Stimulated activated memory B cell treated with anti-CD40 and anti-IgM and Interleukin-4, amounts not matched to agents 10 μg/mL and 1 μg/mL and 100 μg/mL, for 72 hours (primary cell): ENCODE data around the gene GRIK4.

ENCODE experiments used
- ATAC-seq: fragments of 150-1000 bp; cut with Tn5 transposase; 2 replicates; pipeline ENCODE4 v1.10.0; 2021
- H3K27ac Mint-ChIP-seq: one replicate; pipeline ENCODE4 v1.8.0; 2022; ENCODE audit warnings: mild to moderate bottlenecking, mixed read lengths
- H3K27me3 Mint-ChIP-seq: one replicate; pipeline ENCODE4 v1.8.0; 2022; ENCODE audit warnings: mixed read lengths
- H3K36me3 Mint-ChIP-seq: one replicate; pipeline ENCODE4 v1.8.0; 2022; ENCODE audit warnings: mixed read lengths
- H3K4me1 Mint-ChIP-seq: one replicate; pipeline ENCODE4 v1.8.0; 2022; ENCODE audit warnings: mixed read lengths
- H3K4me3 Mint-ChIP-seq: one replicate; pipeline ENCODE4 v1.8.0; 2022; ENCODE audit warnings: mild to moderate bottlenecking, moderate library complexity, mixed read lengths
- H3K9me3 Mint-ChIP-seq: one replicate; pipeline ENCODE4 v1.8.0; 2022; ENCODE audit warnings: mixed read lengths

The GRIK4 gene

DNA sequence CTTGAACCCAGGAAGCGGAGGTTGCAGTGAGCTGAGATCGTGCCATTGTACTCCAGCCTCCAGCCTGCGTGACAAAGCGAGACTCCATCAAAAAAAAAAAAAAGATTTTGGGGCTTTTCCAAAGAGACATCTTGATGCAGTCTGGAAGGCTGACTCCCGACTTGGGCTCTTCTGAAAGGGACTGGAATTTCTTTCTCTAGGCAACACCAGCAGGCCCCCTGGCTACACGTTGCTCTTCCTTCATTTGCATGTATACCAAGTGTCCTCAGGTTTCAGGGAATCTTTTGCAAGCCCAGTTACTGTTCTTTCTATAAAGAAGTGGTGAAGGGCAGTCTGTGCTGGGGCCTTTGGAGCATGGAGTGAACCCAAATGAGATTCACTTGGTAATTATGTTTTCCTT, 211.0 kb downstream of the GRIK4 start:
- Mint-ChIP-seq H3K27me3 (peaks cover 20% of the 10 kb centered on the region), H3K27ac (no peak overlapping the region)
- no peak for ATAC-seq

GRCh38 chr11:120723751-120724150, 212.2 kb downstream of the GRIK4 start:
- H3K36me3 Mint-ChIP-seq = no peaks in the 10 kb centered on the region
- no peak overlapping the region for H3K4me3 Mint-ChIP-seq
- H3K9me3 Mint-ChIP-seq = peaks cover 6% of the 10 kb centered on the region
- ATAC-seq = no peak
- peaks cover 20% of the 10 kb centered on the region for H3K27me3 Mint-ChIP-seq
- no peaks in the 10 kb centered on the region for H3K4me1 Mint-ChIP-seq
- H3K27ac Mint-ChIP-seq = no peak overlapping the region

More for the DNA sequence above, 211.0 kb downstream of the GRIK4 start:
- H3K36me3 Mint-ChIP-seq = no peaks in the 10 kb centered on the region
- peaks cover 2% of the 10 kb centered on the region for H3K9me3 Mint-ChIP-seq
- no peak overlapping the region for H3K4me3 Mint-ChIP-seq
- H3K4me1 Mint-ChIP-seq = no peaks in the 10 kb centered on the region

- Mint-ChIP-seq H3K4me3 (no peak overlapping the region), H3K9me3 (peaks cover 11% of the 10 kb centered on the region), H3K36me3 (no peaks in the 10 kb centered on the region), H3K4me1 (no peaks in the 10 kb centered on the region), H3K27me3 (peaks cover 14% of the 10 kb centered on the region), H3K27ac (no peak overlapping the region)
- ATAC-seq = no peak
Measured at GRCh38 chr11:120727752-120728151, 216.2 kb downstream of the GRIK4 start.

- no peaks in the 10 kb centered on the region for H3K4me1 Mint-ChIP-seq
- H3K27me3 Mint-ChIP-seq = peaks cover 44% of the 10 kb centered on the region
- ATAC-seq = no peak
- H3K9me3 Mint-ChIP-seq = peaks cover 5% of the 10 kb centered on the region
- H3K4me3 Mint-ChIP-seq = no peak overlapping the region
- H3K27ac Mint-ChIP-seq = no peak overlapping the region
- no peaks in the 10 kb centered on the region for H3K36me3 Mint-ChIP-seq
Measured at GRCh38 chr11:120735035-120735434, 223.5 kb downstream of the GRIK4 start.

- Mint-ChIP-seq H3K4me3 (no peak overlapping the region), H3K27ac (no peak overlapping the region), H3K36me3 (no peaks in the 10 kb centered on the region), H3K9me3 (no peaks in the 10 kb centered on the region), H3K27me3 (peaks cover 29% of the 10 kb centered on the region), H3K4me1 (no peaks in the 10 kb centered on the region)
- ATAC-seq = no peak
Measured at GRCh38 chr11:120738516-120739046, 227.0 kb downstream of the GRIK4 start.

GRCh38 chr11:120739780-120740179, 228.2 kb downstream of the GRIK4 start:
- H3K4me3 Mint-ChIP-seq = no peak overlapping the region
- H3K4me1 Mint-ChIP-seq = no peaks in the 10 kb centered on the region
- no peak for ATAC-seq
- no peak overlapping the region for H3K27ac Mint-ChIP-seq
- no peaks in the 10 kb centered on the region for H3K9me3 Mint-ChIP-seq
- H3K36me3 Mint-ChIP-seq = no peaks in the 10 kb centered on the region
- peaks cover 17% of the 10 kb centered on the region for H3K27me3 Mint-ChIP-seq

- Mint-ChIP-seq H3K9me3 (no peaks in the 10 kb centered on the region), H3K27me3 (peaks cover 17% of the 10 kb centered on the region), H3K36me3 (no peaks in the 10 kb centered on the region), H3K27ac (no peak overlapping the region), H3K4me1 (no peaks in the 10 kb centered on the region), H3K4me3 (no peak overlapping the region)
- no peak for ATAC-seq
Measured at GRCh38 chr11:120740380-120740779, 228.8 kb downstream of the GRIK4 start.

DNA sequence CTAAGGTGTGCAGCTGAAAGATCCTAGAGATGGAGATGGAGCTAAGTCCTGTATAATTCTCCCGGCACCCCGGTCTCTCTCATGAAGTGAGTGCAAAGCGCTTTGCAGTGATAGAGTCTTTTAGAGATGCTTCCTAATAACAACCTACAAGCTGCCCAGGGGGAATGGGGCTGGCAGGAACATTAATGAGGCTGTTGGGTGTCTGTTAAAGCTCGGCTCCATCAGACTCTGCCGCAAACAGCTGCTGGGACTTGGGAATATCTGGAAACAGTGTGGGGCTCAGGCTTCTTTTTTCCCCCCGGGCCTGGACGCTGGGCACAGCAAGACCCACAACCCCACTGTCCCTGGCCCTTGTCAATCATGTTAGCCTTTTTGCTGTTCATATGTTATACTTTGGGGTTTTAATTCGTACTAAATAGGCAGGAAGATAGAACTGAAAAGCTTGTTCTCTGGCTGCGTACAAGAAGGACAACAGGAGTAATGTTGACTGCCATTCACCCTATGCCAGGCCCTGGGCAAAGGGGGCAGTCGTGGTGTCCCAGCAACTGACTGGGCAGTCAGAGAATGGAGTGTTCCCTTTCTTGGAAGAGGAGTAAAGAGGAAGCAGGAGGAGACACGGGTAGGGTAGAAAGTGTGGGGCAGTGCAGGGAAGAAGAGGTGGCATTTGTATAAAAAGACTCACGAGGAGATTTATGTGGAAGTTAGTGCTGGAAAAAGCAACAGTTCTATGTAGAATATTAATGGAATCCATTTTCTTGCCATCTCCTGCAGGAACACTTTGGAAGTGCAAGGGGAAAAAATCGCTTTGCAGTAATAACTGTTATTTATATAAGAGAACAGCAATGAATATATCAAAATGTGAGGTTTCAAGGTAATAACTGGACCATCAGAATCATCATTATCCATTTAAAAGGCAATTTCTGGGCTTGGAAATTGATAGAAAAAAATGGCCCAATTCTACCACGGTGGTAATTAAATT, 232.8 kb downstream of the GRIK4 start:
- Mint-ChIP-seq H3K36me3 (no peaks in the 10 kb centered on the region), H3K4me3 (no peak overlapping the region), H3K4me1 (no peaks in the 10 kb centered on the region), H3K27me3 (peaks cover 21% of the 10 kb centered on the region), H3K27ac (no peak overlapping the region), H3K9me3 (no peaks in the 10 kb centered on the region)
- no peak for ATAC-seq

GRCh38 chr11:120746376-120746775, 234.8 kb downstream of the GRIK4 start:
- Mint-ChIP-seq H3K27me3 (peaks cover 34% of the 10 kb centered on the region), H3K4me1 (peaks cover 5% of the 10 kb centered on the region), H3K36me3 (no peaks in the 10 kb centered on the region), H3K9me3 (no peaks in the 10 kb centered on the region), H3K27ac (no peak overlapping the region), H3K4me3 (no peak overlapping the region)
- no peak for ATAC-seq

DNA sequence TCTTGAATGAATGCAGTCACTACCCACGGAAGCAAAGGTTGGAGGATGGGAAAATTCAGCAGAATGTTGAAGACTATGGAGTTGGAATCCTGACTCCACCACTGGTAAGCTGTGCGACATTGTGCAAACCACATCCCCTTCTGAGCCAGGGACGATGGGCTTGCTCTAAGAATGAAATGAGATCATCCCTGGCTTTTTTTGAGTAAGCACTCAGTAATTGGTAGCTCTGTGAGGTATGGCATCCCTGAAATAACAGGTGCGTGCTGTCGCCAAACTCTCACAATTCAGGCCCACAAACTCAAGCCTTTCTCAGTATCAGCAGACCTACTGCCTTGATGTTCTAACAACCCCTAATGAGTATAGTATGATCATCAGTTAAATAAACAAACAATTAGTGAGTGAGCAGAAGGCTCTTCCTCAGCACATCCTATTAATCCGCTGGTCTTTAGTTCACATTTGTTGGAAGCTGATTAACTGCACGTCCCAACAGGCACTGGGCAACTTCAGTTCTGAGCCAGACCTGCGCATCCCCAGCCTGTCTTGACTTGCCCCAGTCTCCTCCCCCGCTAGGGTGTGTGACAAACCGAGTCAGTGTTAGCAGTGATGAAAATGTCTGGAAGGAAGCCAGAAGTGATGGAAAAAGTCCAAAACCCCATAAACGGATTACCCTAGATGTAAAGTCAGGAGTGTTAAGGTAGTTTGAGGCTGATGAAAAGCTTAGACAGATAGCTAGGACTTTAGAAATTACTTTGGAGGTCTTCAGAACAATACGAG, 235.5 kb downstream of the GRIK4 start:
- no peaks in the 10 kb centered on the region for H3K36me3 Mint-ChIP-seq
- no peaks in the 10 kb centered on the region for H3K9me3 Mint-ChIP-seq
- peaks cover 27% of the 10 kb centered on the region for H3K27me3 Mint-ChIP-seq
- H3K4me3 Mint-ChIP-seq = no peak overlapping the region
- H3K27ac Mint-ChIP-seq = no peak overlapping the region
- H3K4me1 Mint-ChIP-seq = peaks cover 5% of the 10 kb centered on the region
- ATAC-seq = no peak

DNA sequence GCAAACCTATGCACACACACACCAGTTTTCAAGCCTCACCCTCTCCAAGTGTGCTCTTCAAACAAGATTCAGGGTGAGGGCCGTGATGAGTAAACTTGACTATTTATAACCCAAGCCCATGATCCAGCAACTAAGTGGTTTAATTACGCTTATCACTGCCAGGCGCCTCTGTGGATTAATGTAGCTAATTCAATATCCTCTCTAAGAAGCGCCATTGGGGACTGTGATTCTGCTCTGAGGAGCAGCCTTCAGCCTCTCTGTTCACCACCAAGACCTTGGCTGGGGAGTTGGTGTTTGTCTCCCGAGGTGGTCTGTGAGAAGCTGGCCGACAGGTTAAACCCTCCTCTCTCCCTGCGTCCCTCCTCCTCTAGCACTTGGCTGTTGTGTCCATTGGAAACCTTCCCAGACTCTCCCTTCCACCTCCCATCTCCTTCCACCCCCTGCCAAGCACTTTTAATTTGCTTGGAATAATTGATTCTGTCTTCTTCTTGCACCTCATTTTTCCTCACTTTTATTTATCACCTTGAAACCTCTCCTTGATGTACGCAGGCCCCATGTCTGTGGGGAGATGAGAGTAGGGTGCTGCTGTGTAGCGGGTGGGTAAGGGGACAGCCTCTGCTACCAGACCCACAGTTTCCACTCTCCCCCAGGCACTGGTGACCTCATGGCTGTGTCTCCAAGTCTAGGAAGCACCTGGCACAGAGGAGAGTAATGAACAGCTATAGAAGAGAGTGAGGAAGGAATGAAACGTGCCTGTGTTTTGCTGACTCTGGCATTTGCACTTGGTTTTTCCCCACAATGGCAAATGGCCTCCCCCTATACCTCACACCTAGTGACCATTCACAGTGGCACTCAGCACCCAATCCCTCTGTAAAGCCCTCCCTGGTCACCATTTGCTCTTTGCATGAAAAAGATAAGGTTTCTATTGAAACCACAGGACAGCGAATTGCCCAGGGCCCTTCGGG, 236.6 kb downstream of the GRIK4 start:
- peaks cover 27% of the 10 kb centered on the region for H3K27me3 Mint-ChIP-seq
- no peak overlapping the region for H3K4me3 Mint-ChIP-seq

GRCh38 chr11:120749395-120749794, 237.8 kb downstream of the GRIK4 start:
- Mint-ChIP-seq H3K9me3 (no peaks in the 10 kb centered on the region), H3K27ac (no peak overlapping the region), H3K4me1 (peaks cover 5% of the 10 kb centered on the region), H3K27me3 (peaks cover 27% of the 10 kb centered on the region), H3K4me3 (no peak overlapping the region), H3K36me3 (no peaks in the 10 kb centered on the region)
- ATAC-seq = no peak

More for the DNA sequence above, 236.6 kb downstream of the GRIK4 start:
- Mint-ChIP-seq H3K9me3 (no peaks in the 10 kb centered on the region), H3K27ac (no peak overlapping the region), H3K4me1 (peaks cover 5% of the 10 kb centered on the region), H3K36me3 (no peaks in the 10 kb centered on the region)
- no peak for ATAC-seq

- no peak overlapping the region for H3K4me3 Mint-ChIP-seq
- peaks cover 5% of the 10 kb centered on the region for H3K4me1 Mint-ChIP-seq
- H3K27me3 Mint-ChIP-seq = peaks cover 27% of the 10 kb centered on the region
- no peaks in the 10 kb centered on the region for H3K36me3 Mint-ChIP-seq
- H3K27ac Mint-ChIP-seq = no peak overlapping the region
- no peak for ATAC-seq
- no peaks in the 10 kb centered on the region for H3K9me3 Mint-ChIP-seq
Measured at GRCh38 chr11:120750647-120751549, 239.3 kb downstream of the GRIK4 start.

GRCh38 chr11:120751550-120751949, 240.0 kb downstream of the GRIK4 start:
- no peaks in the 10 kb centered on the region for H3K9me3 Mint-ChIP-seq
- H3K27ac Mint-ChIP-seq = no peak overlapping the region
- H3K36me3 Mint-ChIP-seq = no peaks in the 10 kb centered on the region
- ATAC-seq = no peak
- peaks cover 5% of the 10 kb centered on the region for H3K4me1 Mint-ChIP-seq
- no peak overlapping the region for H3K4me3 Mint-ChIP-seq
- peaks cover 27% of the 10 kb centered on the region for H3K27me3 Mint-ChIP-seq
